Activated effector memory CD4-positive, alpha-beta T cell treated with anti-CD3 and anti-CD28 coated beads, Interleukin-2, amount 50 U/mL, for 16 hours (primary cell): ENCODE results near the gene AANAT.

Experiments
- DNase-seq: peaks from one replicate; pipeline ENCODE4 v3.0.0-alpha.2; 2020

Gene AANAT

DNA sequence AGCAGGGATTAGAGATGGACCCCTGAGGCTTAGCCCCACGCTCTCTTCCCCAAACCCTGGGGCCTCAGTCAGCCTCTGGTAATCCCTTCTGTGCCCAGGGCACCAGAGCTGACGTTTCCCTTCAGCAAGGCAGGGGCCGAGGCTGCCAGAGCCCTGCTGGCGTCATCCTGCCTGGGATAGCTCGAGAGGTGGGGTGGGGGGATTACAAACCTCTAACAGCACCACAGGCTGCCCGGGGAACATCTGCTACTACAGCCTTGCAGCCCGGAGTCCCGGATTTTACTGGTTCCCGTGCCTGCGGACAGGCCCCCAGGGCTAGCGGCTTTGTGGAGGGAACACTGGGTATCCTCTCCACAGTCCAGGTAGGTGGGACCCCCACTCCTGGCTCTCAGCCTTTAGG lies at the start of gene AANAT:
Gene AANAT, plus strand, starts transcription at position 238 of the 400 bp plus-strand sequence. CDS start 1,144 bp downstream, outside the sequence.
- DNase-seq = no peak

DNA sequence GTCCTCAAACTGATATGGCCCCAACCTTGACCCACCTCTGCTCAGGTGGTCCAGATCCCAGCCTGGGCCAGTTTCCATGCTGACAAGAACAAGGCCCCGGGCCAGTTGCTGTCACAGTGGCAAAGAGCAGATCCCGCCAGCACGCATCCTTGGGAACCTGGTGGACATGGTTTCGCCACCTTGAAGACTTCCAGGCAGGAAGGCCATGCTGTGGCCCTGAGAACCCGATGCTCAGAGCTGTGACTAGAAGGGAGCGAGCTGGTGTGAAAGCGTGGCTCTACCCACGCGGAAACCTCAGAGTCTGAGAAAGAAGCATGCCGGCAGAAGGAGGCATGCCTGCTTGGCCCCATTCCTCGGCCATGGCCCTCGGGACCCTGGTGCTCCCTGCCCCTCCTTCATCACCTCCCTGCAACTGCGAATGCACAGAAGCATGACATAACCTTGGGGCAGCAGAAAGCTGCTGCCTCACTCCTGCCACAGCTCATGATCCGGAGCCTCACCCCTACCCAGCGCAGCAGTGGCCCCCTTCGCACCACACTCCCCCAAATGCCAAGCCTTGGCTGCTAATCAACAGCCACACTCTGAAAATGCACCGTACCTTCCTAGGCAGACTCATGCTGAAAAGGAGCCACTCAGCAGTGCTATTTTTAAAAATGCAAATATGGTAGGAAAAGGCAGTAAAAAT lies 47.7 kb upstream of the AANAT start:
- no peak for DNase-seq

GRCh38 chr17:76420356-76421043 lies 46.9 kb upstream of the AANAT start:
- DNase-seq = no peak

DNA sequence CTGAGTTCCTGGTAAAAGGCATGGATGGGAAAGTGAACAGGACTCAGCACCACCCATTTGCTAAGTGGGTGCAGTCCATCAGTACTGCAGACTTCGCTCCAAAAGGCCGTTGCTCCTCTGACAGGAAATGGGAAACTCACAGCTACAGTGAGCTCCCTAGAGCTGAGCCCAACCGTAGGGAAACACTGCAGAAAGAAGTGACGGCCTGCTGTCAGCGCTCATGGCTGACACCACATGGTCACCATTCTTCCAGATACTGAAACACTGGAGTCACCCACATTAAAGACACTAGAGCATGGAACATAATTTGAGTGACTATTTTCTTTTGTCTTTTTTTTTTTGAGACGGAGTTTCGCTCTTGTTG lies 46.4 kb upstream of the AANAT start:
- DNase-seq = no peak

DNA sequence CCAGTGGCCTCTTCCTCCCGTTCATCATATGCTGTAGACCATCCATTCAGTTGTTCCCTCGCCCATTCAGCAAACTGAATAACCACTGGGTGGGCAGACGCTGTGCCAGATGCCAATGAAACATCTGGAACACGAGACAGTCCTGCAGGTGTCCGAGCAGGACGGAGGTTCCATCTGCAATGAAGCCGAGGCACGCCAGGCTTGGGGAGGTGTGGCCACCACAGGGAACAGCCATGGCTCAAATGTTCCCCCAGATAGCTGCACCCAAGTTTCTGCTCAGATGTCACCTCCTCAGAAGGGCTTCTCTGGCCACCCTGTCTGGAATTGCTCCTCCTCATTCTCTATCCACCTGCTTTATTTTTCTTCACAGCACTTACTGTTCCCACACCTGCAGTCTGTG lies 45.0 kb upstream of the AANAT start:
- no peak for DNase-seq

GRCh38 chr17:76422860-76423259 lies 44.5 kb upstream of the AANAT start:
- no peak for DNase-seq

GRCh38 chr17:76426853-76427252 lies 40.5 kb upstream of the AANAT start:
- DNase-seq = no peak

- DNase-seq = no peak
These were observed 39.7 kb upstream of the AANAT start for GRCh38 chr17:76427501-76428231.

GRCh38 chr17:76428511-76428910 lies 38.9 kb upstream of the AANAT start:
- no peak for DNase-seq

- no peak for DNase-seq
These were observed 35.9 kb upstream of the AANAT start for GRCh38 chr17:76431509-76431908.

GRCh38 chr17:76432004-76432403 lies 35.4 kb upstream of the AANAT start:
- DNase-seq = no peak

GRCh38 chr17:76432712-76433336 lies 34.6 kb upstream of the AANAT start:
- DNase-seq = no peak

- DNase-seq = no peak
These were observed 33.7 kb upstream of the AANAT start for GRCh38 chr17:76433693-76434092.

- DNase-seq = no peak
These were observed 32.5 kb upstream of the AANAT start for GRCh38 chr17:76434870-76435269.

GRCh38 chr17:76435751-76436150 lies 31.7 kb upstream of the AANAT start:
- DNase-seq = no peak

DNA sequence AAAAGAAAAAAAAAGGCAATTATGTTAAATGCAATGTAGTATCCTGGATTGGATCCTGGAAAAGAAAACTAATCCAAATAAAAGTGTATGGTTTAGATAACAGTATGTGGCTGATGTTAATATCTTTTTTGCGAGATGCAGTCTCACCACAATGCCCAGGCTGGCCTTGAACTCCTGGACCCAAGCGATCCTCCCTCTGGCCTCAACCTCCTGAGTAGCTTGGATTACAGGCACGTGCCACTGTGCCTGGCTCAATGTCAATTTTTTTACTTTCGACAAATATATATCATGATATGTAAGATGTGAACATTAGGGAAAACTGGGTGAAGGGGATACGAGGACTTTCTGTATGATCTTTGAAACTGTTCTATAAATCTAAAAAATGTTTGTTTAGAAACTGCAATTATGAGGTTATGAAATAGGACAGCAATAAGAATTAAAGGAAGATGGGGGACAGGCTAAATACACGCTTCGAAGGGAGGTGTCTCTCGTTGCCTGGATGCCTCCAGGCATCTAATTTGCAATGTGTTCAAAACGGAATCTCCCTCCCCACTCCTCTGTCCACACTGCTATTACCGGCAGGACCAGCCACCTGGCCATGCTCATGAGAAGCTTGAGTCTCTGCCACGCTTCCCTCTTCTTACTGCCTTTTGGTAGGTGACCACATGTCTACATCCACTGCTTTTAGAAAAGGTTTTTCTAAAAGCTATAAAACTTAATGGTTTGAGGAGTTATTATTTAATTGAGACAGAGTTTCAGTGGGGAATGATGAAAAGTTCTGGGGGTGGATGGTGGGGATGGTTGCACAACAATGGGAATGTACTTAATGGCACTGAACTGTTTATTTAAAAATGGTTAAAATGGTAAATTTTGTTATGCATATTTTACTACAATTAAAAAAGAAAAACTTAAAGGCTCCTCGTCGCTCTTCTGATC lies 29.7 kb upstream of the AANAT start:
- no peak for DNase-seq

GRCh38 chr17:76438906-76439305 lies 28.5 kb upstream of the AANAT start:
- no peak for DNase-seq

GRCh38 chr17:76439314-76439928 lies 28.0 kb upstream of the AANAT start:
- DNase-seq = no peak

DNA sequence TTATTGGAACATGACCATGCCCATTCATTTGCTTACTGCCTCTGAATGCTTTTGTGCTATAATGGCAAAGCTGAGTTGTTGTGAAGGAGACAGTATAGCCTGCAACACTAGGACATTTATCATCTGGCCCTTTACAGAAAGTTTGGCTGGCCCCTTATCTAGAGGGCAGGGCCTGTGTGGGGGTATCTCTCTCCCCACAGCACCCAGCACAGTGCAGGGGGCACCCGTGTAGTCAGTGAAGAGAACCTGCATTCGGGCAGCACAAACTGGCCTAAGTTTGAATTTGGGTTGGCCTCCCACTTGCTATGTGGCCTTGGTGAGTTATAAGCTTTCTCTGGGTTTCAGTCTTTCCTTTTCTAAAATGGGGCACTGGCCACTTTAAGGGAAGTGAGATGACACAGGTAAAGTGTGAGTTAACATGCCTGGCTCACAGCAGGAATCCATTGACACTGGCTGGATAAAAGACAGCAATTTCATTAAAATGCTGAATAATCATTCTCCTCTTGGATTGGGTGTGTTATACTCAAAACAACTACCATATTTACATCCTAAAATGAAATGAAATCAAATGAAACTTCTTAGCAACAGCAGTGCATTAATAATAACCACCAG lies 26.5 kb upstream of the AANAT start:
- no peak for DNase-seq

DNA sequence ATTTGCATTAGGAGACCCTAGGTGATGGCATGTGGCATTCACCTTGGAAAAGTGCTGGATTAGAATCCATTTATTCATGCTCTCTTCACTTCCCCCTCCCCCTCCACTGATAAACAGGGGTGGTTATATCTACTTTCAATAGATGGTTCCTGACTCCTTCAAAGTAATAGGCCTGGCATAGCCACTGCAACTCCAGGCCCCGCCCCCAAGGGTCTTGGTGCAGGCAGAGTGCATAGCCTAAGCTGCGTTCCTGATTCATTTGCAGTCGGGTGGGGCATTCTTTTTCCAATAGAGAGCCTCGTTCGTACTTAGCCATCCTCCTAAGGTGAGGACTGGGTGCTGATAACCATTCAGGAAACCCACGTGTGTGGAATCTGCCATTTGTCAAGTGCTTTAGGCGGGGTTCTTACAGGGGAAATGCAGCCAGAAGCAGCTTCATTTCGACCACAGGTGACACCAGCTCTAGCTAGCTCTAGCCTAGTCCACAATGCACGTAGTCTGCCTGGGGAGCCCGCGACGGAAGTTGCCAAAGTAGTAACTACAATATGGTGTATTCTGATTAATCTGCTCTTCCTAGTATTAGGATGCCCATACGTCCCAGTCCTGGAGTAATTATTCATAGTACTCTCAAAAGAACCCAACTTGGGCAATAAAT lies 25.6 kb upstream of the AANAT start:
- DNase-seq = no peak
